Mesothelial cell of epicardium (in vitro differentiated cells): ENCODE data around the gene SSH2. TPM values are rescaled to one million over a fixed set of nuclear protein-coding genes. Genes with fewer than 3 reads are reported as not detected.

Source experiments
- DNase-seq, 2 experiments: peaks; one replicate each; pipeline ENCODE4 v3.0.0; 2021; ENCODE audit warnings: low spot score in 2 of 2; ENCODE audit not compliant: unreplicated experiment in 2 of 2
- H3K27ac Mint-ChIP-seq: 2 replicates; pipeline ENCODE4 v1.8.0; 2021; ENCODE audit warnings: mixed read lengths
- H3K27me3 Mint-ChIP-seq: 2 replicates; pipeline ENCODE4 v1.8.0; 2021; ENCODE audit warnings: low read depth, mixed read lengths
- H3K36me3 Mint-ChIP-seq: 2 replicates; pipeline ENCODE4 v1.8.0; 2021; ENCODE audit warnings: mixed read lengths
- H3K4me1 Mint-ChIP-seq: 2 replicates; pipeline ENCODE4 v1.8.0; 2021; ENCODE audit warnings: mixed read lengths
- H3K4me3 Mint-ChIP-seq: 2 replicates; pipeline ENCODE4 v1.8.0; 2021; ENCODE audit warnings: mild to moderate bottlenecking, moderate library complexity, mixed read lengths
- H3K9me3 Mint-ChIP-seq: 2 replicates; pipeline ENCODE4 v1.8.0; 2021; ENCODE audit warnings: mixed read lengths
- total RNA-seq: library from RNA; stranded (reverse); gene quantifications from 3 replicates; pipeline ENCODE4 v1.2.1, GENCODE V29; 2021
- TF ChIP-seq, protein P1 (sequence below): fragments of 200-600 bp; sonication (generic); IDR thresholded peaks from one replicate; pipeline ENCODE4 v1.5.0; 2021; ENCODE audit warnings: antibody characterized with exemption; ENCODE audit not compliant: unreplicated experiment

Gene SSH2
- total RNA-seq, 1 donor from 2014 or later: 23.7 TPM

GRCh38 chr17:29746669-29747068 is 183.4 kb downstream of the SSH2 start:
- H3K27ac Mint-ChIP-seq: no peak overlapping the region
- no peak overlapping the region for H3K4me3 Mint-ChIP-seq
- no peaks in the 10 kb centered on the region for H3K27me3 Mint-ChIP-seq
- H3K9me3 Mint-ChIP-seq: no peaks in the 10 kb centered on the region
- no peaks in the 10 kb centered on the region for H3K36me3 Mint-ChIP-seq
- DNase-seq: no peak
- peaks cover 25% of the 10 kb centered on the region for H3K4me1 Mint-ChIP-seq
- TF ChIP-seq, protein P1, sequence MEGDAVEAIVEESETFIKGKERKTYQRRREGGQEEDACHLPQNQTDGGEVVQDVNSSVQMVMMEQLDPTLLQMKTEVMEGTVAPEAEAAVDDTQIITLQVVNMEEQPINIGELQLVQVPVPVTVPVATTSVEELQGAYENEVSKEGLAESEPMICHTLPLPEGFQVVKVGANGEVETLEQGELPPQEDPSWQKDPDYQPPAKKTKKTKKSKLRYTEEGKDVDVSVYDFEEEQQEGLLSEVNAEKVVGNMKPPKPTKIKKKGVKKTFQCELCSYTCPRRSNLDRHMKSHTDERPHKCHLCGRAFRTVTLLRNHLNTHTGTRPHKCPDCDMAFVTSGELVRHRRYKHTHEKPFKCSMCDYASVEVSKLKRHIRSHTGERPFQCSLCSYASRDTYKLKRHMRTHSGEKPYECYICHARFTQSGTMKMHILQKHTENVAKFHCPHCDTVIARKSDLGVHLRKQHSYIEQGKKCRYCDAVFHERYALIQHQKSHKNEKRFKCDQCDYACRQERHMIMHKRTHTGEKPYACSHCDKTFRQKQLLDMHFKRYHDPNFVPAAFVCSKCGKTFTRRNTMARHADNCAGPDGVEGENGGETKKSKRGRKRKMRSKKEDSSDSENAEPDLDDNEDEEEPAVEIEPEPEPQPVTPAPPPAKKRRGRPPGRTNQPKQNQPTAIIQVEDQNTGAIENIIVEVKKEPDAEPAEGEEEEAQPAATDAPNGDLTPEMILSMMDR: no peak

DNA sequence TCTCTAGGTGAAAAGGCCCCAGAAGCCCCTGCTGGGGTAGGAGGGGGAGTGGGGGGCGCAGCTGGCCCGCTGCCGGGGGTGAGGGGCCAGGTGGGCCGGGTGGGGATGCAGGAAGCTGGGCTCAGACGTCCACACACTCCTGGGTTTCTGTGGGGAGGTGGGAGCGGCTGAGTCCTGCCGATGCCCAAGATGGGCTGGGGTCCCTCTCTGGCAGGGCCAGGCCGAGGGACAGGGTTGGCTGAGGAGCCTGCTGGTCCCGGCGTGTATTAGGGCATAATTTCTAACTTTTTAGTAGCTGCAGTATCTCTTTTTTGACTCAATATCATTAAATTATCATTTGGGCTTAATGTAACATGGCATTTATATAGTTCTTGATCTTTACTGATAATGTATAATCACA is 185.9 kb downstream of the SSH2 start:
- peak overlapping the region; percentile 20 for H3K27ac Mint-ChIP-seq
- DNase-seq: no peak
- peaks cover 33% of the 10 kb centered on the region for H3K4me1 Mint-ChIP-seq
- H3K27me3 Mint-ChIP-seq: no peaks in the 10 kb centered on the region
- H3K36me3 Mint-ChIP-seq: no peaks in the 10 kb centered on the region
- no peak overlapping the region for H3K4me3 Mint-ChIP-seq
- no peaks in the 10 kb centered on the region for H3K9me3 Mint-ChIP-seq
- TF ChIP-seq, protein P1: no peak

DNA sequence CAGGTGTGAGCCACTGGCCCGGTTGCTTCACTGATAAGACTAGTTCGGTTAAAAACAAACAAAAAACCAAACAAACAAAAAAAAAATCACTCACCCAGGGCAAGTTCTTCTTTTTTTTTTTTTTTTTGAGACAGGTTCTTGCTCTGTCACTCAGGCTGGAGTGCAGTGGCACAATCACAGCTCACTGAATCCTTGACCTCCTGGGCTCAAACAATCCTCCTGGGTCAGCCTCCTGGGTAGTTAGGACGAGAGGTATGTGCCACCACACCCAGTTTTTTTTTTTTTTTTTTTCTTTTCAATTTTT is 187.9 kb downstream of the SSH2 start:
- H3K4me3 Mint-ChIP-seq: no peak overlapping the region
- H3K36me3 Mint-ChIP-seq: no peaks in the 10 kb centered on the region
- H3K4me1 Mint-ChIP-seq: peaks cover 30% of the 10 kb centered on the region
- no peak for DNase-seq
- no peaks in the 10 kb centered on the region for H3K9me3 Mint-ChIP-seq
- H3K27me3 Mint-ChIP-seq: no peaks in the 10 kb centered on the region
- TF ChIP-seq, protein P1: no peak
- no peak overlapping the region for H3K27ac Mint-ChIP-seq

GRCh38 chr17:29740017-29740416 is 190.0 kb downstream of the SSH2 start:
- no peak overlapping the region for H3K27ac Mint-ChIP-seq
- TF ChIP-seq, protein P1: no peak
- H3K4me3 Mint-ChIP-seq: no peak overlapping the region
- DNase-seq: no peak
- H3K4me1 Mint-ChIP-seq: peaks cover 29% of the 10 kb centered on the region
- no peaks in the 10 kb centered on the region for H3K36me3 Mint-ChIP-seq
- H3K27me3 Mint-ChIP-seq: no peaks in the 10 kb centered on the region
- H3K9me3 Mint-ChIP-seq: no peaks in the 10 kb centered on the region

- H3K9me3 Mint-ChIP-seq: no peaks in the 10 kb centered on the region
- H3K27ac Mint-ChIP-seq: peak overlapping the region; percentile 85
- no peak overlapping the region for H3K4me3 Mint-ChIP-seq
- no peak for DNase-seq
- H3K4me1 Mint-ChIP-seq: peaks cover 32% of the 10 kb centered on the region
- no peaks in the 10 kb centered on the region for H3K27me3 Mint-ChIP-seq
- TF ChIP-seq, protein P1: no peak
- H3K36me3 Mint-ChIP-seq: no peaks in the 10 kb centered on the region
Measured at GRCh38 chr17:29734640-29735039, 195.4 kb downstream of the SSH2 start.

DNA sequence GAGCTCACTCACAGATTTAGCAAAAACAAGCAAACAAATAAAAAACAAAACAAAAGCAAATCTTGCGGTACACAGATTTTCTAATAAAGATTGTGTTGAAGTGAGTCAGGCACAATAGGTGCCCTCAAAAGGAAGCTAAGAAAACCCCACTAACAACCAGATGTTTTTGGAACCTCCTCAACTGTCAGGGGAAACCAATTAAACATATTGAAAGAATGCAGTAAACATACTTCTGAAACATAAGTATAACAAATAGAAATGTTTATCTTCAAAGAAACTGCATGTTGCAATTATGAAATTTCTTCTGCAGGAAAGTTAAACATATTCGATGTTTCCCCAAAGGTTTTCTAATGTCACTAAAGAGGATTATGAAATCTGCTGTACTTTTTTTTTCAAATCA is 196.9 kb downstream of the SSH2 start:
- Mint-ChIP-seq H3K9me3 (peaks cover 9% of the 10 kb centered on the region), H3K4me3 (no peak overlapping the region), H3K36me3 (peaks cover 7% of the 10 kb centered on the region), H3K27ac (peak overlapping the region; percentile 35), H3K27me3 (no peaks in the 10 kb centered on the region), H3K4me1 (peaks cover 32% of the 10 kb centered on the region)
- no peak for DNase-seq
- TF ChIP-seq, protein P1: no peak
